Thoracic aorta (tissue), 2 donors: ENCODE data around the gene MYO6. TPM values are rescaled to one million over a fixed set of nuclear protein-coding genes. Genes with fewer than 3 reads are reported as not detected.

ENCODE experiments used
- ATAC-seq: fragments of 150-250 bp; one replicate; pipeline ENCODE4 v1.8.0; 2017; ENCODE audit warnings: low read depth; ENCODE audit not compliant: insufficient number of reproducible peaks, low FRiP score
- DNase-seq: peaks from one replicate; pipeline ENCODE4 v3.0.0-alpha.2; 2020; ENCODE audit warnings: low spot score
- H3K27ac ChIP-seq, 2 donors: fragments of 200-600 bp; sonication (generic); 1 replicate in 1 of 2; 2 replicates in 1 of 2; pipeline ENCODE4 v1.5.1; 2016; ENCODE audit warnings: mild to moderate bottlenecking in 2 of 2, moderate library complexity in 2 of 2
- H3K27me3 ChIP-seq: fragments of 200-600 bp; sonication (generic); replicated peaks from 2 replicates; pipeline ENCODE4 v1.6.0; 2016; ENCODE audit warnings: mild to moderate bottlenecking; ENCODE audit not compliant: insufficient read depth
- H3K36me3 ChIP-seq: fragments of 200-600 bp; sonication (generic); one replicate; pipeline ENCODE4 v1.5.1; 2016
- H3K4me1 ChIP-seq, 2 donors: fragments of 200-600 bp; sonication (generic); 1 replicate in 1 of 2; 2 replicates in 1 of 2; pipeline versions ENCODE4 v1.5.1 to v1.6.0; 2016; ENCODE audit warnings: low read depth in 2 of 2, mild to moderate bottlenecking in 1 of 2; ENCODE audit not compliant: control insufficient read depth in 1 of 2
- H3K4me3 ChIP-seq: fragments of 200-600 bp; sonication (generic); 2 replicates; pipeline ENCODE4 v1.5.1; 2016; ENCODE audit warnings: mild to moderate bottlenecking
- H3K9me3 ChIP-seq: fragments of 200-600 bp; sonication (generic); 2 replicates; pipeline ENCODE4 v1.5.1; 2016
- CTCF ChIP-seq: fragments of 200-600 bp; sonication (generic); IDR thresholded peaks from one replicate; pipeline ENCODE4 v1.5.1; 2019; ENCODE audit warnings: antibody characterized with exemption
- total RNA-seq, 2 donors: library from RNA; depleted of rRNA; stranded (reverse); fragments of >200 nt; gene quantifications; one replicate each; pipeline versions ENCODE4 v1.1.0 to v1.2.3, GENCODE V29; 2016

MYO6 gene
- total RNA-seq, 2 donors from 2014 or later = 23.8 to 30.1 TPM

DNA sequence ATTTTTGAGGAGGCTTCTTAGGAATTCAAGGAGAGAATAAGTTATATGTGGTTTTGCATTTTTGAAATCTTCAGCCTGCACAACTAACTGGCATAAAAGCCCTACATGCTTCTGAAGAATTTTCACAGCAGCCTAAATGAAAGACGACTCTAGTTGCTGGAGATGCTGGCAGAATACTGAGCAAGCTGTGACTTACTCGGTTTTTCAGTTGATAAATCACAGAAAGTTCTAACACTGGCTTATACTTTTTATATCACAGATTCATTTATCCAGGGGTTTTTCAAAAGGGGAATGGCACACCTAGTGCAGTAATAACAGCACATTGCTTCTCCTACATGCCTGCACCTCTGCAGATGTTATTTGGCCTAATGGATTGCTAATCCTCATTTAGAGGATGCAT is 188.8 kb downstream of the MYO6 start:
- TF ChIP-seq CTCF = no peak
- H3K9me3 ChIP-seq = no peaks in the 10 kb centered on the region

GRCh38 chr6:75940564-75940963 is 191.5 kb downstream of the MYO6 start:
- ATAC-seq (no peak), DNase-seq (no peak)
- Histone ChIP-seq H3K4me1 (no peaks in the 10 kb centered on the region), H3K27me3 (no peaks in the 10 kb centered on the region), H3K27ac (no peak overlapping the region), H3K9me3 (no peaks in the 10 kb centered on the region), H3K36me3 (no peaks in the 10 kb centered on the region), H3K4me3 (no peak overlapping the region)
- TF ChIP-seq CTCF = no peak

More for the DNA sequence above, 188.8 kb downstream of the MYO6 start:
- H3K4me3 ChIP-seq = no peak overlapping the region
- DNase-seq = no peak
- no peaks in the 10 kb centered on the region for H3K27me3 ChIP-seq
- no peaks in the 10 kb centered on the region for H3K36me3 ChIP-seq
- H3K4me1 ChIP-seq = no peaks in the 10 kb centered on the region
- ATAC-seq = no peak
- no peak overlapping the region for H3K27ac ChIP-seq

- ATAC-seq = no peak
- Histone ChIP-seq H3K4me1 (no peaks in the 10 kb centered on the region), H3K36me3 (no peaks in the 10 kb centered on the region), H3K27me3 (no peaks in the 10 kb centered on the region), H3K27ac (no peak overlapping the region), H3K4me3 (no peak overlapping the region), H3K9me3 (no peaks in the 10 kb centered on the region)
- no peak for DNase-seq
- no peak for TF ChIP-seq CTCF
Measured at GRCh38 chr6:75941509-75941908, 192.5 kb downstream of the MYO6 start.

DNA sequence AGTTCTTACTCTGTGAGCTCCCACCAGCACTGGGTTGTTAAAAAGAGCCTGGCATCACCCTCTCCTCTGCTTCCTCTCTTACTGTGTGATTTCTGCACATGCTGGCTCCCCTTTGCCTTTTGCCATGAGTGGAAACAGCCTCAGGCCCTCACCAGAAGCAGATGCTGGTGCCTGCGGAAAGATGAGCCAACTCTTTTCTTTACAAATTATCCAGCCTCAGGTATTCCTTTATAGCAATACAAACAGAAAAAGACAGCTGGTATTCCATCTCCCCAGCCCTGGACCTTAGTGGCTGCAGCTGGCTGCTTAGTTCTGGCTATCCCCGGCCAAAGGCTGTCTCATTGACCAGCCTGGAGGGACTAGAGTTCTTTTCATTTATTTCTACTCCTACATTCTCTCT is 194.3 kb downstream of the MYO6 start:
- Histone ChIP-seq H3K4me1 (no peaks in the 10 kb centered on the region), H3K9me3 (no peaks in the 10 kb centered on the region), H3K4me3 (no peak overlapping the region), H3K27me3 (no peaks in the 10 kb centered on the region), H3K27ac (no peak overlapping the region), H3K36me3 (no peaks in the 10 kb centered on the region)
- DNase-seq (no peak), ATAC-seq (no peak)
- TF ChIP-seq CTCF = no peak

DNA sequence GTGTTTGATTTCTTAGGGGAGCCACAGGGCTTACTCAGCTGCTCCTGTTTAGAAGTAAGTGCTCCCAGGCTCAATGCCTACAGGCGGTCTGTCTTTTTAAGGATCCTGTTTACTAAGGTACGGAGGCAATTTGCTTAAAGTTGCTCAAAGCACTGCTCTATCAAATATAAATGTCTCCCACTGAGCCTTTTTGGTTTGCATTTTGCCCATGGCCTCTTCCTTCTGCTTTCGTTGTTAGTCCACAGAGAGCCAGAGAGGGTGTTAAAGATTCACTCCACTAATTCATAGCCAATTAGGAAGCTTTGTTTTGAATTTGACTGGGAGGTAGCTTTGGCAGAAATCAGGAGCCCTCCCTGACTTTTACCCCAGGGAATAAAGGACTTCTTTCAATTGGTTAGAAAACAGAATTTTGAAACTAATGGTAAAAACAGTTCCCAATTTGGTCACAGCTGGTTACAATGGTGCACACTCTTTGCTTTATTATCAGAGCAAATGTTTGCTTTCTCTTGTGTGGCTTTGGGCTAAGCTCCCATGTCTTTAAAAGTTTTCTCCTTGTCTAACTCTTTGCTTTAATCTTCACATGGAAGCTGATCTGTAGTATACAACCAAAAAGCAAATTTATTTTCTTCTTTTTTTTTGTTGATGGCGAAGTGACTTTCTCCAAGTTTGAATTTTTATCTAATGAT is 197.2 kb downstream of the MYO6 start:
- Histone ChIP-seq H3K27ac (no peak overlapping the region), H3K4me3 (no peak overlapping the region), H3K9me3 (no peaks in the 10 kb centered on the region), H3K27me3 (no peaks in the 10 kb centered on the region), H3K4me1 (no peaks in the 10 kb centered on the region), H3K36me3 (no peaks in the 10 kb centered on the region)
- no peak for ATAC-seq
- TF ChIP-seq CTCF = no peak
- no peak for DNase-seq
